ENCODE measurements around the gene SEMA4D.

DNA sequence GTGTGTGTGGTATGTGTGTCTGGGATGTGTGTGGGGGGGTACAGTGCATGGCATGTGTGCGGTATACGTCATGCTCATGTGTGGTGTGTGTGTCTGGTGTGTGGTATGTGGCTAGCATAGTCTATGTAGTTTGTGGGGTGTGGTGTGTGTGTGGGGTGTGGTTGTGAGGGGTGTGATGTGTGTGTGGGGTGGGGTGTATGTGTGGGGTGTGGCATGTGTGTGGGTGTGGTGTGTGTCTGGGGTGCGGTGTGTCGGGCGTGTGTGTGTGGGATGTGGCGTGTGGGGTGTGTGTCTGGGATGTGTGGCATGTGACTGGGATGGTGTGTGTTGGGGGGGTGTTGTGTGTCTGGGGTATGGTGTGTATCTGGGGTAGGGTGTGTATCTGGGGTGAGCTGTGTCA, 127.3 kb downstream of the SEMA4D start:
- TF ChIP-seq POLR2A (IDR thresholded peaks at IDR 0.05) (no peak), CTCF (IDR thresholded peaks at IDR 0.05) (no peak)

Data from uterus (tissue), 2 donors.